Body of pancreas (tissue), 4 donors: ENCODE results near the gene CCDC191. TPM values are rescaled to one million over a fixed set of nuclear protein-coding genes. Genes with fewer than 3 reads are reported as not detected.

Source experiments
- ATAC-seq: fragments of 150-250 bp; one replicate; pipeline ENCODE4 v1.9.1; 2016
- DNase-seq, 4 donors: peaks; one replicate each; pipeline ENCODE4 v3.0.0-alpha.2; 2019
- H3K27ac ChIP-seq, 4 donors: fragments of 200-600 bp; sonication (generic); 1 replicate in 3 of 4; 2 replicates in 1 of 4; pipeline versions ENCODE4 v1.5.1 to v1.6.1; 2016 to 2019; ENCODE audit warnings: mild to moderate bottlenecking in 1 of 4, mixed read lengths in 1 of 4, moderate library complexity in 1 of 4
- H3K27me3 ChIP-seq, 2 donors: fragments of 200-600 bp; sonication (generic); one replicate each; pipeline ENCODE4 v1.6.0; 2016; ENCODE audit warnings: mild to moderate bottlenecking in 1 of 2
- H3K36me3 ChIP-seq, 2 donors: fragments of 200-600 bp; sonication (generic); replicated peaks in 1 of 2; 2 replicates each; pipeline ENCODE4 v1.5.1; 2016; ENCODE audit warnings: low read depth in 2 of 2; ENCODE audit not compliant: insufficient read depth in 1 of 2
- H3K4me1 ChIP-seq: fragments of 200-600 bp; sonication (generic); one replicate; pipeline ENCODE4 v1.6.0; 2016
- H3K4me3 ChIP-seq, 2 donors: fragments of 200-600 bp; sonication (generic); 1 replicate in 1 of 2; 2 replicates in 1 of 2; pipeline ENCODE4 v1.5.1; 2016 to 2019
- H3K9me3 ChIP-seq, 3 donors: fragments of 200-600 bp; sonication (generic); 1 replicate in 2 of 3; 2 replicates in 1 of 3; pipeline ENCODE4 v1.5.1; 2016
- POLR2A ChIP-seq, 3 donors: fragments of 450-650 bp; IDR thresholded peaks; one replicate each; pipeline ENCODE4 v1.6.1; 2016; ENCODE audit warnings: antibody characterized with exemption in 3 of 3, mild to moderate bottlenecking in 2 of 3
- WGBS, 2 donors: methylation state at CpG; one replicate each; pipeline ENCODE4 v1.1.5; 2017; 5-methylcytosine and 5-hydroxymethylcytosine counted together
- intact Hi-C: fragments of 100-400 bp; cut with DNase I; formaldehyde crosslinking; loops from one replicate; pipeline ENCODE4 v1.15.1; 2023
- total RNA-seq, 2 donors: library from RNA; depleted of rRNA; stranded (reverse); fragments of >200 nt; gene quantifications; one replicate each; pipeline ENCODE4 v1.1.0, GENCODE V29; 2016
- TF ChIP-seq, protein P1 (sequence below), 7 experiments: fragments of 450-650 bp in 4 of 7; fragments of 200-600 bp in 3 of 7; sonication (generic) in 3 of 7; IDR thresholded peaks; one replicate each; pipeline ENCODE4 v1.5.1; 2016 to 2019; ENCODE audit warnings: antibody characterized with exemption in 7 of 7

The CCDC191 gene
- total RNA-seq = 10 to 100 TPM in 1 of 2 donors, 1 to 10 TPM in 1; 5.4 to 11.9 TPM

- H3K36me3 ChIP-seq = no peaks in the 10 kb centered on the region
- peaks cover 22% of the 10 kb centered on the region for H3K4me1 ChIP-seq
- H3K27ac ChIP-seq = peak within 1 kb of the TSS; percentile 38 to 84 (median 62)
- peak within 1 kb of the TSS; percentile 48 to 83 for H3K4me3 ChIP-seq
- no peaks in the 10 kb centered on the region for H3K27me3 ChIP-seq
- intact Hi-C loops = no loop called here
- ATAC-seq = peak; percentile 100
- WGBS, 2 donors = 0 to 1% methylated on average over 38 to 49 of the region's 49 CpGs
- DNase-seq = peak; percentile 99 to 100 (median 99)
- H3K9me3 ChIP-seq = no peaks in the 10 kb centered on the region
- TF ChIP-seq, protein P1, sequence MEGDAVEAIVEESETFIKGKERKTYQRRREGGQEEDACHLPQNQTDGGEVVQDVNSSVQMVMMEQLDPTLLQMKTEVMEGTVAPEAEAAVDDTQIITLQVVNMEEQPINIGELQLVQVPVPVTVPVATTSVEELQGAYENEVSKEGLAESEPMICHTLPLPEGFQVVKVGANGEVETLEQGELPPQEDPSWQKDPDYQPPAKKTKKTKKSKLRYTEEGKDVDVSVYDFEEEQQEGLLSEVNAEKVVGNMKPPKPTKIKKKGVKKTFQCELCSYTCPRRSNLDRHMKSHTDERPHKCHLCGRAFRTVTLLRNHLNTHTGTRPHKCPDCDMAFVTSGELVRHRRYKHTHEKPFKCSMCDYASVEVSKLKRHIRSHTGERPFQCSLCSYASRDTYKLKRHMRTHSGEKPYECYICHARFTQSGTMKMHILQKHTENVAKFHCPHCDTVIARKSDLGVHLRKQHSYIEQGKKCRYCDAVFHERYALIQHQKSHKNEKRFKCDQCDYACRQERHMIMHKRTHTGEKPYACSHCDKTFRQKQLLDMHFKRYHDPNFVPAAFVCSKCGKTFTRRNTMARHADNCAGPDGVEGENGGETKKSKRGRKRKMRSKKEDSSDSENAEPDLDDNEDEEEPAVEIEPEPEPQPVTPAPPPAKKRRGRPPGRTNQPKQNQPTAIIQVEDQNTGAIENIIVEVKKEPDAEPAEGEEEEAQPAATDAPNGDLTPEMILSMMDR (IDR thresholded peaks at IDR 0.05) = peak in 1 of 7 experiments; percentile 5
- TF ChIP-seq POLR2A (IDR thresholded peaks at IDR 0.05) = peak in 2 of 3 donors; percentile 57 to 71
Observed at GRCh38 chr3:114056130-114057010, at the start of gene CCDC191, which contains the start of gene QTRT2. Gene CCDC191, minus strand, starts transcription at chr3:114056526. Its CDS starts 60 bp downstream, at chr3:114056466. Gene QTRT2, plus strand, starts transcription at chr3:114056737. Its CDS starts 8,521 bp downstream, at chr3:114065258.

DNA sequence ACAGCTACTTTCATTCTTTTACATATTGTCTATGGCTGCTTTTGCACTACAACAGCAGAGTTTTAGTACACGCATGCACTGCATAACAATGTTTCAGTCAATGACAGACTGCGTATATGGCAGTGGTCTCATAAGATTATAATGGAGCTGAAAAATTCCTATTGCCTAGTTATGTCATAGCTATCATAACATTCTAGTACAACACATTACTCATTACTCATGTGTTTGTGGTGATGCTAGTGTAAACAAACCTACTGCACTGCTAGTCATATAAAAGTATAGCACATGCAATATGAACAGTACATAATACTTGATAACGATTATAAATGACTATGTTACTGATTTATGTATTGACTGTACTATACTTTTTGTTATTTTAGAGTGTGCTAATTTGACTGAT lies 48.1 kb upstream of the CCDC191 start:
- H3K27me3 ChIP-seq = no peaks in the 10 kb centered on the region
- intact Hi-C loops = no loop called here
- no peaks in the 10 kb centered on the region for H3K9me3 ChIP-seq
- H3K4me3 ChIP-seq = no peak overlapping the region
- no peaks in the 10 kb centered on the region for H3K36me3 ChIP-seq
- DNase-seq (no peak), ATAC-seq (no peak)
- 80% methylated on average over 3 of the region's 3 CpGs for WGBS, 2 donors
- H3K4me1 ChIP-seq = no peaks in the 10 kb centered on the region
- TF ChIP-seq POLR2A (IDR thresholded peaks at IDR 0.05) = no peak
- TF ChIP-seq, protein P1 (IDR thresholded peaks at IDR 0.05) = no peak
- no peak overlapping the region for H3K27ac ChIP-seq

GRCh38 chr3:114103858-114104257 lies 47.5 kb upstream of the CCDC191 start:
- ATAC-seq = no peak
- no peak overlapping the region for H3K4me3 ChIP-seq
- no peak for TF ChIP-seq POLR2A (IDR thresholded peaks at IDR 0.05)
- TF ChIP-seq, protein P1 (IDR thresholded peaks at IDR 0.05) = no peak
- no peak overlapping the region for H3K27ac ChIP-seq
- no peaks in the 10 kb centered on the region for H3K27me3 ChIP-seq
- H3K36me3 ChIP-seq = no peaks in the 10 kb centered on the region
- no peaks in the 10 kb centered on the region for H3K4me1 ChIP-seq
- intact Hi-C loops = no loop called here
- 75 to 80% methylated on average over 4 of the region's 4 CpGs for WGBS, 2 donors
- no peaks in the 10 kb centered on the region for H3K9me3 ChIP-seq
- DNase-seq = no peak

DNA sequence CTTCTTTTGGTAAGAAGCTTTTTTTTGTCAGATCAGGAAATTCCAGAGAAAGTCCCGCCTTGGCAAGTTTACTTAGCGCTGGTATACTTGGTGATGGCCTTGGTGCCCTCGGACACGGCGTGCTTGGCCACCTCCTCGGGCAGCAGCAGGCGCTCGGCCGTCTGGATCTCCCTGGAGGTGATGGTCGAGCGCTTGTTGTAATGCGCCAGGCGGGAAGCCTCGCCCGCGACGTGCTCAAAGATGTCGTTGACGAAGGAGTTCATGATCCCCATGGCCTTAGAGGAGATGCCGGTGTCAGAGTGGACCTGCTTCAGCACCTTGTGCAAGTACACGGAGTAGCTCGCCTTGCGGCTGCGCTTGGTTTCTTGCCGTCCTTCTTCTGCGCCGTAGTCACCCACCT lies 46.9 kb upstream of the CCDC191 start:
- H3K27me3 ChIP-seq = no peaks in the 10 kb centered on the region
- no peak overlapping the region for H3K4me3 ChIP-seq
- no peaks in the 10 kb centered on the region for H3K9me3 ChIP-seq
- H3K27ac ChIP-seq = no peak overlapping the region
- WGBS, 2 donors = 86 to 94% methylated on average over 19 to 27 of the region's 27 CpGs
- no peak for ATAC-seq
- DNase-seq = no peak
- no peaks in the 10 kb centered on the region for H3K4me1 ChIP-seq
- no peaks in the 10 kb centered on the region for H3K36me3 ChIP-seq
- TF ChIP-seq, protein P1 (IDR thresholded peaks at IDR 0.05) = no peak
- TF ChIP-seq POLR2A (IDR thresholded peaks at IDR 0.05) = no peak
- intact Hi-C loops = no loop called here
